Gastroesophageal sphincter (tissue), 4 donors: ENCODE data around the gene TNFAIP8L2. TPM values are rescaled to one million over a fixed set of nuclear protein-coding genes. Genes with fewer than 3 reads are reported as not detected.
A peak's percentile ranks its signal among the peaks of the same experiment; 100 is the strongest.

ENCODE experiments used
- ATAC-seq: fragments of 150-250 bp; one replicate; pipeline ENCODE4 v1.9.1; 2016; ENCODE audit warnings: mild to moderate bottlenecking, moderate library complexity
- H3K27ac ChIP-seq, 4 donors: fragments of 200-600 bp; sonication (generic) in 3 of 4; 1 replicate in 3 of 4; 2 replicates in 1 of 4; pipeline ENCODE4 v1.5.1; 2016 to 2019
- H3K27me3 ChIP-seq: fragments of 200-600 bp; sonication (generic); one replicate; pipeline ENCODE4 v1.5.1; 2019
- H3K36me3 ChIP-seq, 2 donors: fragments of 200-600 bp; sonication (generic); one replicate each; pipeline ENCODE4 v1.5.1; 2019; ENCODE audit warnings: control low read depth in 1 of 2
- H3K4me1 ChIP-seq, 3 donors: fragments of 200-600 bp; sonication (generic); 1 replicate in 2 of 3; 2 replicates in 1 of 3; pipeline ENCODE4 v1.5.1; 2016 to 2019; ENCODE audit warnings: control low read depth in 2 of 3
- H3K4me3 ChIP-seq, 2 donors: fragments of 200-600 bp; sonication (generic); one replicate each; pipeline ENCODE4 v1.5.1; 2019; ENCODE audit warnings: mild to moderate bottlenecking in 1 of 2, moderate library complexity in 1 of 2
- H3K9me3 ChIP-seq, 3 donors: fragments of 200-600 bp; sonication (generic); one replicate each; pipeline ENCODE4 v1.5.1; 2017 to 2019; ENCODE audit warnings: control low read depth in 2 of 3
- CTCF ChIP-seq, 4 experiments: fragments of 200-600 bp in 2 of 4; fragments of 450-650 bp in 2 of 4; sonication (generic) in 1 of 4; IDR thresholded peaks; one replicate each; pipeline ENCODE4 v1.5.1; 2017 to 2019; ENCODE audit warnings: antibody characterized with exemption in 4 of 4, mild to moderate bottlenecking in 2 of 4, moderate library complexity in 2 of 4
- EP300 ChIP-seq: sonication (generic); formaldehyde crosslinking; IDR thresholded peaks from one replicate; pipeline ENCODE4 v1.6.1; 2017; ENCODE audit warnings: antibody characterized with exemption, mild to moderate bottlenecking
- POLR2A ChIP-seq, 2 donors: fragments of 450-650 bp; IDR thresholded peaks; one replicate each; pipeline ENCODE4 v1.6.1; 2017; ENCODE audit warnings: antibody characterized with exemption in 2 of 2, mild to moderate bottlenecking in 2 of 2, moderate library complexity in 1 of 2
- POLR2AphosphoS5 ChIP-seq: sonication (generic); formaldehyde crosslinking; IDR thresholded peaks from one replicate; pipeline ENCODE4 v1.6.1; 2017; ENCODE audit warnings: antibody characterized with exemption
- WGBS, 2 donors: methylation state at CpG; one replicate each; pipeline ENCODE4 v1.1.5; 2018; ENCODE audit warnings: low coverage in 1 of 2; 5-methylcytosine and 5-hydroxymethylcytosine counted together
- total RNA-seq, 4 donors: library from RNA; depleted of rRNA; stranded (reverse); fragments of >200 nt; gene quantifications; one replicate each; pipeline ENCODE4 v1.1.0, GENCODE V29; 2016

The TNFAIP8L2 gene
- total RNA-seq, 4 donors from 2014 or later: 0.85 to 7.2 (median 4.4) TPM

GRCh38 chr1:151133018-151133806, 23.2 kb upstream of the TNFAIP8L2 start:
- TF ChIP-seq EP300 (no peak), POLR2A (IDR thresholded peaks at IDR 0.05) (no peak), POLR2AphosphoS5 (no peak), CTCF (IDR thresholded peaks at IDR 0.05) (no peak)
- Histone ChIP-seq H3K9me3 (no peaks in the 10 kb centered on the region), H3K4me3 (no peak overlapping the region), H3K36me3 (peaks cover 0 to 52% of the 10 kb centered on the region in 2 donors), H3K27ac (peak overlapping the region in 1 of 4 donors; percentile 7), H3K4me1 (peaks cover 0 to 24% (median 8%) of the 10 kb centered on the region in 3 donors), H3K27me3 (no peaks in the 10 kb centered on the region)
- WGBS, 2 donors: 100% methylated on average over 1 of the region's 65 CpGs; no CpG with 5 or more reads in 1 of the 2 donors
- no peak for ATAC-seq

- Histone ChIP-seq H3K36me3 (peaks cover 0 to 64% of the 10 kb centered on the region in 2 donors), H3K4me3 (no peak overlapping the region), H3K27ac (no peak overlapping the region), H3K27me3 (no peaks in the 10 kb centered on the region), H3K4me1 (peaks cover 0 to 24% (median 8%) of the 10 kb centered on the region in 3 donors), H3K9me3 (no peaks in the 10 kb centered on the region)
- 84% methylated on average over 3 of the region's 3 CpGs; no CpG with 5 or more reads in 1 of the 2 donors for WGBS, 2 donors
- TF ChIP-seq EP300 (no peak), CTCF (IDR thresholded peaks at IDR 0.05) (no peak), POLR2A (IDR thresholded peaks at IDR 0.05) (no peak), POLR2AphosphoS5 (no peak)
- ATAC-seq: no peak
Measured at GRCh38 chr1:151134396-151134795, 22.1 kb upstream of the TNFAIP8L2 start.

GRCh38 chr1:151134991-151135390, 21.5 kb upstream of the TNFAIP8L2 start:
- H3K27ac ChIP-seq: no peak overlapping the region
- peaks cover 0 to 24% (median 8%) of the 10 kb centered on the region in 3 donors for H3K4me1 ChIP-seq
- H3K9me3 ChIP-seq: no peaks in the 10 kb centered on the region
- WGBS, 2 donors: 100% methylated on average over 1 of the region's 7 CpGs; no CpG with 5 or more reads in 1 of the 2 donors
- no peak for TF ChIP-seq POLR2AphosphoS5
- TF ChIP-seq POLR2A (IDR thresholded peaks at IDR 0.05): no peak
- no peak for TF ChIP-seq EP300
- no peak for TF ChIP-seq CTCF (IDR thresholded peaks at IDR 0.05)
- no peaks in the 10 kb centered on the region for H3K27me3 ChIP-seq
- H3K4me3 ChIP-seq: no peak overlapping the region
- peaks cover 0 to 70% of the 10 kb centered on the region in 2 donors for H3K36me3 ChIP-seq
- no peak for ATAC-seq

GRCh38 chr1:151135433-151136385, 20.7 kb upstream of the TNFAIP8L2 start:
- Histone ChIP-seq H3K4me1 (peaks cover 0 to 18% (median 5%) of the 10 kb centered on the region in 3 donors), H3K27ac (no peak overlapping the region), H3K36me3 (peaks cover 0 to 74% of the 10 kb centered on the region in 2 donors), H3K4me3 (no peak overlapping the region), H3K9me3 (no peaks in the 10 kb centered on the region), H3K27me3 (no peaks in the 10 kb centered on the region)
- no peak for ATAC-seq
- TF ChIP-seq POLR2A (IDR thresholded peaks at IDR 0.05): no peak
- no peak for TF ChIP-seq CTCF (IDR thresholded peaks at IDR 0.05)
- TF ChIP-seq EP300: no peak
- no peak for TF ChIP-seq POLR2AphosphoS5
- WGBS, 2 donors: 92% methylated on average over 2 of the region's 12 CpGs; no CpG with 5 or more reads in 1 of the 2 donors
